Ecto neural progenitor cell (in vitro differentiated cells): ENCODE data around the gene MARF1.
"Not testable (repeated sequence)": the region's sequence is repeated elsewhere in the genome, so short reads cannot be mapped to it uniquely, and the experiment has no call there.

Source experiments
- DNase-seq: peaks from one replicate; pipeline ENCODE4 v3.0.0-alpha.2; 2018; ENCODE audit warnings: low spot score

MARF1 gene

GRCh38 chr16:15653227-15653626, 10.3 kb upstream of the MARF1 start:
- DNase-seq, result no peak

DNA sequence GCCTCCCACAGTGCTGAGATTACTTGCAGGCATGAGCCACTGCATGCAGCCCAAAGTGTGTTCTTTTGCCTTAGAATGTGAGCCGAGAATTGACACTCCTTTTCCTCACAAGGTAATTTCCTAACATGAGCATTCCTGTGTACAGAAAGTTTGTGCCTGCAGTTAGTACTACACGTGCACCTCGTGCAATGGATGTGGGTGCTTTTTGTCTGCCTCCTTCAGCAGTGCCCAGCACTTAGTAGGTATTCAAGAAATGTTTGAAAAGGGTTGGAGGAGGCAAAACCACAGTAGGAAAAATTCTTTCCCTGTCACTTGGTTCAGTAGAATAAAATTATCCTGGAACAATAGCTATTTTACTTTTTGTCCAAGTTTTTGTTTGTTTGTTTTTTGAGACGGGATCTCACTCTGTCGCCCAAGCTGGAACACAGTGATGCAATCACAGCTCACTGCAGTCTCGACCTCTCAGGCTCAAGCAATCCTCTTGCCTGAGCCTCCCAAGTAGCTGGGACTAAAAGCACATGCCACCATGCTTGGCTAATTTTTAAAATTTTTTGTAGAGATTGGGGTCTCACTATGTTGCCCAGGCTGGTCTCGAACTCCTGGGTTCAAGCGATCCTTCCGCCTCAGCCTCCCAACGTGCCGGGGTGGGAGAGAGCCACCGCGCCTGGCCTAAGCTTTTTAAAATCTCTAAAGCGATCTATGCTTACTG, 9.5 kb upstream of the MARF1 start:
- no peak for DNase-seq

DNA sequence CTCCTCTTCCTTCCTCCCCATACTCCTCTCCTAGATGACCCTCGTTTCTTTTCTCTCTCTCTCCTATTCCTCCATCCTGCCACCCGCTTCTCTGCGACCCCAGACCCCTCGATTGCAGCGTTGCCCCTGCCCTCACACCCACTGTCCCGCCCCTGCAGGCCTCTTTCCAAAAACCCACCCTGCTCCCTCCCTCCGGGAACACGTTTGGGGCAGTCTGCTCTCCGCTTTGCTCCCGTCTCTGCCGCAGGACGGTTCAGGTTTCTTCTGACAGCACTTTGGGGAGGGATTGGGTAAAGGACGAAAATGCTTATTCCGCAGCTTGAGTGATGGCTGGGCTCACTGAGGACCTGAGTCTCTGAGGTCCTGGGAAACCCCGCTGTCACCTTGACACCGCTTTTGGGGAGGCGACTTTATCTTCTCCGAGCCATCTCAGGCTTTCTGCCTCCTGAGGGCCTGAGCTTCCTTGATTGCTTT, 7.8 kb upstream of the MARF1 start:
- DNase-seq, result peak; percentile 67

- peak; percentile 97 for DNase-seq
Observed at GRCh38 chr16:15650019-15650697, 7.2 kb upstream of the MARF1 start, which contains the start of gene NDE1. TSS of gene NDE1 (plus strand) at chr16:15650245. CDS start at chr16:15664779, 14,534 bp downstream.

DNA sequence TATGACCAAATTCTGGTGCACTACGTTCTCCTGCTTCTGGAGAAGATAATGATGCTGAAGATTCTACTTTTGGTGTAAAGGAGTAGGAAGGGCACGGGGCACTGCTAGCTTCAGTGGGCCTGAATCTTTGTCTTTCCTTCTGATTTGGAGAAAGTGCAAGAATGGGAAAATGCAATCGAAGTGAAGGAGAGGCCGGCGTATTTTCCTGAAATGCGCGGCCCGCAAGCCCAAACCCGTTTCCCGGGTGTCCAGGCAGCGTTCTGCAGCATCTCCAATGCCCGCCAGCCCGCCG, 6.7 kb upstream of the MARF1 start:
- DNase-seq, result no peak

DNA sequence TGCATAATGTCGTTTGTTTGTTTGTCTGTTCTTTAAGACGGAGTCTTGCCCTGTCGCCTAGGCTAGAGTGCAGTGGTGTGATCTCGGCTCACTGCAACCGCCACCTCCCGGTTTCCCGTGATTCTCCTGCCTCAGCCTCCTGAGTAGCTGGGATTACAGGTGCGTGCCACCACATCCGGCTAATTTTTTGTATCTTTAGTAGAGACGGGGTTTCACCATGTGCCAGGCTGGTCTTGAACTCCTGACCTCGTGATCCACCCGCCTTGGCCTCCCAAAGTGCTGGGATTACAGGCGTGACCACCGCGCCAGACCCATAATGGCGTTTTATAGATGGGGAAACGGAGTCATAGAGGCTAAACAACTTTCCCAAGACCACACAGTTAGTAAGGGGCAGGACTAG, 6.4 kb upstream of the MARF1 start:
- DNase-seq, result not testable (repeated sequence)

DNA sequence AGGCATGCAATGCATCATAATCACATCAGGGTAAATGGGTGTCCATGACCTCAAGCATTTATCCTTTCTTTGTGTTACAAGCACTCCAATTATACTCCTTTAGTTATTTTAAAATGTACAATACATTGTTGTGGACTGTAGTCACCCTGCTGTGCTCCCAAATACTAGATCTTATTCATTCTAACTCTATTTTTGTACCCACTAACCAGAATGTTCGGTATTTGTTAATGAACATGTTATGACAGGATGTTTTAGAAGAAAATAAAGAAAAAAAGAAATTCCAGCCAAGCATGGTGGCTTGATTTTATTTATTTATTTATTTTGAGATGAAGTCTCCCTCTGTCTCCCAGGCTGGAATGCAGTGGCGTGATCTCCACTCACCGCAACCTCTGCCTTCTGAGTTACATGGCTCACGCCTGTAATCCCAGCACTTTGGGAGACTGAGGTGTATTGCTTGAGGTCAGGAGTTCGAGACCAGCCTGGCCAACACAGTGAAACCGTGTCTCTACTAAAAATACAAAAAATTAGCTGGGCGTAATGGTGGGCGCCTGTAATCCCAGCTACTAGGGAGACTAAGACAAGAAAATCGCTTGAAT, 5.3 kb upstream of the MARF1 start:
- DNase-seq, result no peak

DNA sequence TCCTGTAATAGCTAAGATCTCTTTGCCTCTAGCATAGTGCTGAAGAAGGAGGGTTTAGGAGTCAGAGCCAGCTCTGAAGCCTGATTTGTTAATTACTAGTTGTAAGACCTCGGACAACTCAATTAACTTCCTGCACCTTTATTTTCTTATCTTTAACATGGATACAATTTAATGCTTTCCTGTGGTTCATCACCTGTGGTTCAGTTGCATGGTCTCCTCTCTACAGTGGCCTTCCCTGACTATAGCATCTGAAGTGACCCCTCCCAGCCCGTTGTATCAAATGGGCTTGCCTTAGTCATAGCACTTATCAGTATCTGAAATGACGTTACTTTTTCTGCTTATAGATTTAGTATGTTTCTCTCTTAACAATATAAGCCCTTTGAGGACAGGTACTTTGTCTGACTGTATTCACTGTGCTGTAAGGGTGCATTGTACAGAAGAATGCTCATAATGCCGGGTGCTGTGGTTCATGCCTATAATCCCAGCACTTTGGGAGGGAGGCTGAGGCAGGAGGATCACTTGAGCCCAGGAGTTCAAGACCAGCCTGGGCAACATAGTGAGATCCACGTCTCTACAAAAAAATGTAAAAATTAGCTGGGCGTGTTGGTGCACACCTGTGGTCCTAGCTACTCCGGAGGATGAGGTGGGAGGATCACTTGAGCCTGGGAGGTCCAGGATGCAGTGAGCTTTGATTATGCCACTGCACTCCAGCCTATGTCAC, 4.5 kb upstream of the MARF1 start:
- no peak for DNase-seq

DNA sequence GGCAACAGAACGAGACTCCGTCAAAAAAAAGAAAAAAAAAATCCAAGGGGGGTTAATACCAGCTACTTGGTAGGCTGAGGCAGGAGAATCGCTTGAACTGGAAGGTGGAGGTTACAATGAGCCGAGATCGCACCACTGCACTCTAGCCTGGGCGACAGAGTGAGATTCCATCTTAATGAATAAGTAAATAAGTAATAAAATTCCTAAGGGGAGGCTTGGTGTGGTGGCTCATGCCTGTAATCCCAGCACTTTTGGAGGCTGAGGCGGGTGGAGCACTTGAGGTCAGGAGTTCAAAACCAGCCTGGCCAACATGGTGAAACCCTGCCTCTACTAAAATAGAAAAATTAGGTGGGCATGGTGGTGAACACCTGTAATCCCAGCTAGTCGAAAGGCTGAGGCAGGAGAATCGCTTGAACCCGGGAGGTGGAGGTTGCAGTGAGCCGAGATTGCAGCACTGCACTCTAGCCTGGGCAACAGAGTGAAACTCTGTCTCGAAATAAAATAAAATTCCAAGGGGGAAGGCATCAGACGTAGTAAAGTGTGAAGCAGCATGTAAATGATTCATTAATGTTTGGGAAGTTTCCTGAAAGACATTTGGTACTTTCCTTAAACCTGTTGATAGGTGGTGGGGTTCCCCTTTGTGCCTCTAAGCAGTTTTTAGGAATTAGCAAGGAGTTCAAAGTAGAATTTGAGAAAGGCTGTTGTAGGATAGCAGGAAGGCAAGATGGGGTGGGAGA, 3.8 kb upstream of the MARF1 start:
- DNase-seq, result not testable (repeated sequence)

- not testable (repeated sequence) for DNase-seq
Observed at GRCh38 chr16:15644962-15645465, 2.1 kb upstream of the MARF1 start.

- no peak for DNase-seq
Observed at GRCh38 chr16:15644267-15644961, 1.5 kb upstream of the MARF1 start.

DNA sequence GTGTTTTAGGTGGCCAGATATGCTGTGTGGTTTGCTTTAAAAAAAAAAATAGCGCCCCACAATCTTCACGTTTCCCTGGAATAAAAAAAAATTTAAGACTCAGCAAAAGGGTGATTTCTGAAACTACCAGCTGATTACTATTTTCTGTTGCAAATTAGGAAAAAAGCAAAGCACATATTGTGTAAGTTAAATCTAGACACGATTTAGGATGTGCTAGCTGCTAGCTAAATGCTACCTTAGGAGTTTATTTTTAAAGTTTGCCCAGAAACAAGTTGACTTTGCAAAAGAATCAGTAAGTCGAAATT, 944 bp upstream of the MARF1 start:
- no peak for DNase-seq

- DNase-seq, result no peak
Observed at GRCh38 chr16:15642557-15643047, 352 bp downstream of the MARF1 start.

GRCh38 chr16:15641753-15642556, 999 bp downstream of the MARF1 start:
- no peak for DNase-seq

- no peak for DNase-seq
Observed at GRCh38 chr16:15640966-15641365, 2.0 kb downstream of the MARF1 start.

DNA sequence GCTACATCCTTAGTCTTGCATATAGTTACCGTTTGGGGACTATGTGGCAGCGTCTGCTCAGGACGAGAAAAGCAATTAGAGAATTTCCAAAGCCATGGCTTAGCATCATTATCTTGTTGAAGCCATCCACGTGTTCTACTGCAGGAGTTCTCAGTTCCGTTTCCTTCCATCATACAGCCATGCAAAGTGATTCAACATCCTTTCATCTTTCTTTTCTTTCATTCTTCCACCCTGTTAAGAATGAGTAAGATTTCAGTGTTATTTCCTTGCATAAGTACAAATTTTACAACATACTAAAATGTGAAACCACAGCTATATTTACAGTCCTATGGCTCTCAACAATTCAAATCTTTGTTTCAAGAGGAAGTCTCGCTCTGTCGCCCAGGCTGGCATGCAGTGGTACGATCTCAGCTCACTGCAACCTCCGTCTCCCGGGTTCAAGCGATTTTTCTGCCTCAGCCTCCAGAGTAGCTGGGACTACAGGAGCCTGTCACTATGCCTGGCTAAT, 3.8 kb downstream of the MARF1 start:
- DNase-seq, result no peak

DNA sequence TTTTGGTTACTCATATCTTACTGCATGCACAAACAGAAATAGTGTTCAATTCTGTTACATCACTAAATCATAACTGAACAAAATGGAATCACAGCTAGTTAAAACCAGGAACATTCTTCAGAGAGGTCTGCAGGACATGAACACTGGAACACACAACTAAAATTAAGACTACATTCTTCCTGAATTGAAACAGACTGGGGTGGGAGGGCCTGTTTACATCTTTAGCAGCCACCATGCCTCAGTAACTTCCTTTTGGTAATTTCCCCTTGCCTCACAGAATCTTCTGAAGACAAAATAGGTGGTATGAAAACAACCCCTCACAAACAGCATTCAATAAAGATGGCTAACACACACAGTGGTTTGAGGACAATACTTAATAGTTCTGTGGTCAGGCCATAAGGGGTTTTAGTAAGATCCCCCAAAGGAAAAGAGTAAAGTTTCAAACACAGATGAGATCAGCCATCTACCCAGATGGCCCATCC, 6.5 kb downstream of the MARF1 start:
- no peak for DNase-seq

- DNase-seq, result no peak
Observed at GRCh38 chr16:15635926-15636325, 7.0 kb downstream of the MARF1 start.

GRCh38 chr16:15631730-15632409, 11.1 kb downstream of the MARF1 start:
- no peak for DNase-seq
